ENCODE measurements around the gene DTNBP1.

GRCh38 chr6:15517600-15517999 is 145.2 kb downstream of the DTNBP1 start:
- TF ChIP-seq CTCF (IDR thresholded peaks at IDR 0.05; ENCODE audit: low read depth, low read length, poor library complexity, severe bottlenecking) (no peak), EZH2phosphoT487 (IDR thresholded peaks at IDR 0.05; ENCODE audit: borderline replicate concordance, low read length) (no peak)
